SK-N-MC (cell line): Measurements from ENCODE around the gene CYTH3.

Source experiments
- DNase-seq: peaks from one replicate; pipeline ENCODE4 v3.0.0-alpha.2; 2011; ENCODE audit warnings: low read depth, low spot score
- H3K27ac ChIP-seq: fragments of 200-600 bp; sonication (generic); 2 replicates; pipeline ENCODE4 v1.5.1; 2016; ENCODE audit warnings: mixed run types
- H3K36me3 ChIP-seq: fragments of 200-600 bp; sonication (generic); 2 replicates; pipeline ENCODE4 v1.6.1; 2017; ENCODE audit warnings: antibody characterized with exemption, low read length, mixed read lengths; ENCODE audit not compliant: insufficient read depth
- H3K4me3 ChIP-seq: fragments of 200-600 bp; sonication (generic); 2 replicates; pipeline ENCODE4 v1.5.1; 2016
- H3K9ac ChIP-seq: fragments of 200-600 bp; sonication (generic); 2 replicates; pipeline ENCODE4 v1.8.0; 2017; ENCODE audit warnings: mixed run types, mixed read lengths; ENCODE audit not compliant: insufficient read length
- H3K9me3 ChIP-seq: fragments of 200-600 bp; sonication (generic); 2 replicates; pipeline ENCODE4 v1.6.1; 2017; ENCODE audit warnings: low read depth, mild to moderate bottlenecking, antibody characterized with exemption, low read length, moderate library complexity, mixed read lengths
- EZH2 ChIP-seq: fragments of 200-600 bp; sonication (generic); IDR thresholded peaks from one replicate; pipeline ENCODE4 v1.6.1; 2017; ENCODE audit warnings: antibody characterized with exemption
- FOXP2 ChIP-seq: optimal IDR thresholded peaks from 2 replicates; pipeline ENCODE3; 2011; ENCODE audit warnings: mild to moderate bottlenecking, moderate library complexity; ENCODE audit not compliant: insufficient read depth; ENCODE audit errors: extremely low read length, control extremely low read depth
- POLR2AphosphoS5 ChIP-seq: IDR thresholded peaks from 2 replicates; pipeline ENCODE4 v1.6.1; 2012; ENCODE audit warnings: mild to moderate bottlenecking, low read depth, low read length, borderline replicate concordance

CYTH3 gene

GRCh38 chr7:6268023-6268900 is 4.2 kb downstream of the CYTH3 start:
- no peak overlapping the region for H3K27ac ChIP-seq
- peaks cover 3% of the 10 kb centered on the region; the same call in 1 of the 2 replicates for H3K9me3 ChIP-seq
- no peak overlapping the region for H3K9ac ChIP-seq
- H3K4me3 ChIP-seq = no peak overlapping the region
- TF ChIP-seq POLR2AphosphoS5 (no peak), EZH2 (no peak), FOXP2 (no peak)
- H3K36me3 ChIP-seq = no peaks in the 10 kb centered on the region
- DNase-seq = no peak

DNA sequence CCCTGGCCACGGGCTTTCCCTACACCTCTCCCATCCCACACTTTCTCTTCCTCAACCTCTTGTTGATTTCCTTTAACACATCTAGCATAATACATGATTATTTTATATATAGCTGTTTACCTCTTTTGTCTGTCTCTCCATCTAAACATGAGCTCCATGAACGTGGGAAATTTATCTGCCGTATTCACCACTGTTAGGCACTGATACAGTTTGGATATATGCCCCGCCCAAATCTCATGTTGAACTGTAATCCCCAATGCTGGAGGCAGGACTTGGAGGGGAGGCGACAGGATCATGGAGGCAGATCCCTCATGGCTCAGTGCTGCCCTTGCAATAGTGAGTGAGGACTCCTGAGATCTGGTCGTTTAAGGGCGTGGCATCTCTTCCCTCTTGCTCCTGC is 5.7 kb downstream of the CYTH3 start:
- Histone ChIP-seq H3K9me3 (peaks cover 3% of the 10 kb centered on the region; the same call in 1 of the 2 replicates), H3K9ac (no peak overlapping the region), H3K27ac (no peak overlapping the region), H3K4me3 (no peak overlapping the region), H3K36me3 (no peaks in the 10 kb centered on the region)
- no peak for DNase-seq
- no peak for TF ChIP-seq FOXP2
- no peak for TF ChIP-seq EZH2
- no peak for TF ChIP-seq POLR2AphosphoS5

- DNase-seq = no peak
- peak overlapping the region; percentile 51; the same call in 1 of the 2 replicates for H3K27ac ChIP-seq
Observed at GRCh38 chr7:6262221-6262620, 10.2 kb downstream of the CYTH3 start.

GRCh38 chr7:6261699-6262098 is 10.7 kb downstream of the CYTH3 start:
- H3K9me3 ChIP-seq = peaks cover 3% of the 10 kb centered on the region; the same call in 1 of the 2 replicates
- no peak overlapping the region for H3K9ac ChIP-seq
- no peaks in the 10 kb centered on the region for H3K36me3 ChIP-seq
- H3K4me3 ChIP-seq = no peak overlapping the region
- no peak overlapping the region for H3K27ac ChIP-seq
- no peak for TF ChIP-seq EZH2
- no peak for TF ChIP-seq FOXP2
- TF ChIP-seq POLR2AphosphoS5 = no peak
- no peak for DNase-seq

More at GRCh38 chr7:6262221-6262620, 10.2 kb downstream of the CYTH3 start:
- TF ChIP-seq FOXP2 (no peak), POLR2AphosphoS5 (no peak), EZH2 (no peak)
- peaks cover 3% of the 10 kb centered on the region; the same call in 1 of the 2 replicates for H3K9me3 ChIP-seq
- no peaks in the 10 kb centered on the region for H3K36me3 ChIP-seq
- H3K9ac ChIP-seq = no peak overlapping the region
- H3K4me3 ChIP-seq = no peak overlapping the region

GRCh38 chr7:6260291-6261187 is 11.9 kb downstream of the CYTH3 start:
- Histone ChIP-seq H3K36me3 (no peaks in the 10 kb centered on the region), H3K27ac (peak overlapping the region; percentile 68; the same call in 1 of the 2 replicates), H3K9ac (no peak overlapping the region), H3K9me3 (peaks cover under 1% of the 10 kb centered on the region; the same call in 1 of the 2 replicates), H3K4me3 (no peak overlapping the region)
- TF ChIP-seq POLR2AphosphoS5 (no peak), FOXP2 (no peak), EZH2 (no peak)
- DNase-seq = no peak

- no peak for DNase-seq
- Histone ChIP-seq H3K4me3 (peak overlapping the region; percentile 75), H3K27ac (peak overlapping the region; percentile 93), H3K9me3 (no peaks in the 10 kb centered on the region), H3K36me3 (no peaks in the 10 kb centered on the region), H3K9ac (peak overlapping the region; percentile 27)
- TF ChIP-seq FOXP2 (no peak), POLR2AphosphoS5 (no peak)
Observed at GRCh38 chr7:6259257-6259656, 13.2 kb downstream of the CYTH3 start.

GRCh38 chr7:6258440-6259182 is 13.8 kb downstream of the CYTH3 start:
- DNase-seq = peak; percentile 56
- no peaks in the 10 kb centered on the region for H3K9me3 ChIP-seq
- H3K36me3 ChIP-seq = no peaks in the 10 kb centered on the region
- H3K27ac ChIP-seq = peak overlapping the region; percentile 93
- no peak; the same call in 1 of the 2 replicates for TF ChIP-seq POLR2AphosphoS5
- TF ChIP-seq EZH2 = no peak
- TF ChIP-seq FOXP2 = no peak
- H3K4me3 ChIP-seq = peak overlapping the region; percentile 75
- peak overlapping the region; percentile 27 for H3K9ac ChIP-seq
